ENCODE measurements around the gene ACO1.

GRCh38 chr9:32413424-32413823, 29.0 kb downstream of the ACO1 start:
- TF ChIP-seq POLR2AphosphoS5 (IDR thresholded peaks at IDR 0.05; ENCODE audit: low read depth, low read length) (no peak), POLR2A (IDR thresholded peaks at IDR 0.05; ENCODE audit: low read depth, low read length) (no peak), TAF1 (IDR thresholded peaks at IDR 0.05; ENCODE audit: low read depth, low read length) (no peak), SPI1 (IDR thresholded peaks at IDR 0.05; ENCODE audit: low read depth, low read length) (no peak), POU2F2 (IDR thresholded peaks at IDR 0.05; ENCODE audit: low read depth, low read length) (no peak), PAX5 (IDR thresholded peaks at IDR 0.05; ENCODE audit: insufficient read depth, low read length, severe bottlenecking) (no peak)
